ENCODE results near the gene CRYBG3. TPM values are rescaled to one million over a fixed set of nuclear protein-coding genes. Genes with fewer than 3 reads are reported as not detected.

CRYBG3 gene
- total RNA-seq, 6 experiments from 2014 or later, result 10.7 to 14.1 (median 12.8) TPM

DNA sequence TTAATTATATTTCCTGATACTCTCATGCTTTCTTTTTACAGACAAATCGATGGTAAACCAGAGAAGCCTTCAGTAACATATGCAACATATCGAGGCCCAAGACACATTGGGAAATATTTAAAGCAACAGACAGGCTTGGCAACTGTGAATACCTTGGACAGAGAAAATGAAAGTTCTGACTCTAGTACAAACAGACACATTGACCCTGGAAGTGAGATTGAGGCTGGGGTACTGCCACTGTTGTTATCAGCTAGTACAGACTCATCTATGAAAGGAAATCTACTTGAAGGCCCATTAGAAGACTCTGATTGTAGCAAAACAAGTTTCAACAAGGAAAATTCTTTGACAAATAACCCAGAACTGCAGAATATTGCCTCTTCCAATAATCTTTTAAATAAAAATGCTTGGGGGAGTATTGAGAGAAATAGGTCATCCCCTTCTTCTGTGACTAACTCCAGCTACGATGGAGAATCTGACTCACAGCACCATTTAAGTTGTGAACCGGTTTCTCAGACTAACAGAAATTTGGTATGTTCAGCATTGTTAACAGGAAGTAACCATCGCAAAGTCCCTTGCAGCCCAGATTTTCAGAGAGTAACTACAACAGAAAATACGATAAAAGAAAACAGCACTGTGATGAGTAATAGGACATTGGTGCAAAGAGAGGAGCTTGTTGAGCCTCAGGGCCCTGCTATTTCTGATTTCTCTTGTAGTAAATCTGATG is 50.2 kb downstream of the CRYBG3 start:
- Mint-ChIP-seq H3K36me3 (ENCODE audit: low read depth) (peaks cover 15% of the 10 kb centered on the region; the same call in 1 of the 2 replicates), H3K4me1 (ENCODE audit: low read depth) (peaks cover 29% of the 10 kb centered on the region)
- TF ChIP-seq, protein P1, sequence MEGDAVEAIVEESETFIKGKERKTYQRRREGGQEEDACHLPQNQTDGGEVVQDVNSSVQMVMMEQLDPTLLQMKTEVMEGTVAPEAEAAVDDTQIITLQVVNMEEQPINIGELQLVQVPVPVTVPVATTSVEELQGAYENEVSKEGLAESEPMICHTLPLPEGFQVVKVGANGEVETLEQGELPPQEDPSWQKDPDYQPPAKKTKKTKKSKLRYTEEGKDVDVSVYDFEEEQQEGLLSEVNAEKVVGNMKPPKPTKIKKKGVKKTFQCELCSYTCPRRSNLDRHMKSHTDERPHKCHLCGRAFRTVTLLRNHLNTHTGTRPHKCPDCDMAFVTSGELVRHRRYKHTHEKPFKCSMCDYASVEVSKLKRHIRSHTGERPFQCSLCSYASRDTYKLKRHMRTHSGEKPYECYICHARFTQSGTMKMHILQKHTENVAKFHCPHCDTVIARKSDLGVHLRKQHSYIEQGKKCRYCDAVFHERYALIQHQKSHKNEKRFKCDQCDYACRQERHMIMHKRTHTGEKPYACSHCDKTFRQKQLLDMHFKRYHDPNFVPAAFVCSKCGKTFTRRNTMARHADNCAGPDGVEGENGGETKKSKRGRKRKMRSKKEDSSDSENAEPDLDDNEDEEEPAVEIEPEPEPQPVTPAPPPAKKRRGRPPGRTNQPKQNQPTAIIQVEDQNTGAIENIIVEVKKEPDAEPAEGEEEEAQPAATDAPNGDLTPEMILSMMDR (IDR thresholded peaks at IDR 0.05), result no peak

DNA sequence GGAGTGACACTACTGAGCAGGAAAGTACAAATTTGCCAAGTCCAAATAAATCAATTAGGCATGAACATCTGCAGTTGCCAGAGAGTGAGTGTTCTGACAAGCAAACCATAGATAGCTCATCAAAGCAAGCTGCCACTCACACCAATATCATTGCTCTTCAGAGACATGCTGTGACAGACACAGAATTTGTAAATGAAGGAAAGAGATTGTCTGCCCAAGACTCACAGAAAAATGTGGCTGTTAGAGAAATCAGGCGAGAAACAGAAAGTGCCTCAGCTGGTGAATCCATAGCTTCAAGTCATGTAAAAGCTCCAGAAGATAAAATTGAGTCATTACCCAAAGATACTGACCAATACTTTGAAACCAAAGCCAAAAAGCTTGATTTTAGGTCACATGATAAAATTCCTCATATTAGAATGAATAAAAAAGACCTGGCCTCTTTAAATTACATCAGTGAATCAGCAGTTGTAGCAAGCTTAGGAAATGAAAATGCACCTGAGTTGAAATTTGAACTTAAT is 50.8 kb downstream of the CRYBG3 start:
- TF ChIP-seq, protein P1 (IDR thresholded peaks at IDR 0.05), result no peak
- peak; percentile 43 for DNase-seq
- peak overlapping the region; percentile 71 for H3K4me3 Mint-ChIP-seq
- peaks cover 2% of the 10 kb centered on the region; the same call in 1 of the 2 replicates for H3K27me3 Mint-ChIP-seq (ENCODE audit: insufficient read depth)
- peaks cover 15% of the 10 kb centered on the region; the same call in 1 of the 2 replicates for H3K36me3 Mint-ChIP-seq (ENCODE audit: low read depth)
- peaks cover 29% of the 10 kb centered on the region for H3K4me1 Mint-ChIP-seq (ENCODE audit: low read depth)
- H3K9me3 Mint-ChIP-seq, result no peaks in the 10 kb centered on the region
- peak overlapping the region; percentile 96 for H3K27ac Mint-ChIP-seq

More for the DNA sequence above, 50.2 kb downstream of the CRYBG3 start:
- no peaks in the 10 kb centered on the region for H3K9me3 Mint-ChIP-seq
- no peaks in the 10 kb centered on the region for H3K27me3 Mint-ChIP-seq (ENCODE audit: insufficient read depth)
- H3K4me3 Mint-ChIP-seq, result peak overlapping the region; percentile 71
- peak; percentile 98 for DNase-seq
- H3K27ac Mint-ChIP-seq, result peak overlapping the region; percentile 96

DNA sequence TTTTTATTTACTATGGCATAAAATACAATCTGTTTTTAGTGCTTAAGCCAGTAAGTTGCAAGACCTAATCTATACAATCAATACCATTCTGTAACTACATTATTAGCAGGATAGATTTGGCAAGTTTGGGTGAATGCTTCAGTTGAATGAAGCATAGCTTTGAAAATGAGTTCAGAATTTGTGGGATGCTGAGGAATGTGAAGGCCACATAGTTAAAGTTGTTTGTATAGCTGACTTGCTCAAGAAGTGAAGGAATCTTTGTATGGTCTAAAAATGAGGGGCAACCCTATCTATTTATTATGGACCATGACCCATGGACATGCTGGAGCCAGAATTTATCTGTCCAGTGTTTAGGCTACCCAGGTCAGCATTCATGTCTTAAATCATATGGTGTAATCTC is 58.5 kb downstream of the CRYBG3 start:
- Mint-ChIP-seq H3K9me3 (no peaks in the 10 kb centered on the region), H3K4me3 (no peak overlapping the region), H3K4me1 (ENCODE audit: low read depth) (peaks cover 23% of the 10 kb centered on the region), H3K27me3 (ENCODE audit: insufficient read depth) (peaks cover 2% of the 10 kb centered on the region; the same call in 1 of the 2 replicates), H3K36me3 (ENCODE audit: low read depth) (peaks cover 11% of the 10 kb centered on the region; the same call in 1 of the 2 replicates), H3K27ac (no peak overlapping the region)
- DNase-seq, result peak; percentile 13
- TF ChIP-seq, protein P1 (IDR thresholded peaks at IDR 0.05), result no peak

DNA sequence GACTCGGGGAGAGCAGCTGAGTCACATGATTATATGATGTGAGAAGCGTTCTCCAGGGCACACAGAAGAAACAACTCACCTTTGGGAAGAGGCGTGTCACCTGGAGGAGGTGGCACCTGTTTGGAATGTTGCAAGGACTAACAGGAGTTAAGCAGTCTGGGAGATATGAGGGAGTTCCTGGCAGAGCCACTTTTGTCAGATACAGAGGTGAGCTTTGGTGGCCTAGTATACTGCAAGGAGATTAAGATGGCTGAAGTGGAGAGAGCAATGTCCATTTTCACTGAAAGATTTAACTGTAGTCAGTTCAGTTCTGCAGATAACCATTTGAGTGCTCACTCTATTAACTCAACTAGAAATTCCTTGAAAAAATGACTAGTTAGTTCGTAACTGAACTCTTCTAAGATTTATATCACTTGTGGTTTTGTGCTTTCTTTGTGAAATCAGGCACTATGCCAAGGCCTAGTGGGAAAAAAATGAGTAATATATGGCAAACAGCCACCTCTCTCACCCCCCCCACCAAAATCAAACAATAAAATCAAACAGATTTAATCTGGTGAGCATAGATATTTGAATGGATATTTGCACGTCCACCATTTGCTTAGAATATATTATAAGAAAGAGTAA is 61.3 kb downstream of the CRYBG3 start:
- DNase-seq, result peak; percentile 60
- H3K27ac Mint-ChIP-seq, result no peak overlapping the region; the same call in 1 of the 2 replicates
- no peak overlapping the region for H3K4me3 Mint-ChIP-seq
- H3K9me3 Mint-ChIP-seq, result no peaks in the 10 kb centered on the region
- H3K4me1 Mint-ChIP-seq (ENCODE audit: low read depth), result peaks cover 23% of the 10 kb centered on the region
- peaks cover 12% of the 10 kb centered on the region for H3K36me3 Mint-ChIP-seq (ENCODE audit: low read depth)
- TF ChIP-seq, protein P1 (IDR thresholded peaks at IDR 0.05), result no peak
- H3K27me3 Mint-ChIP-seq (ENCODE audit: insufficient read depth), result no peaks in the 10 kb centered on the region

DNA sequence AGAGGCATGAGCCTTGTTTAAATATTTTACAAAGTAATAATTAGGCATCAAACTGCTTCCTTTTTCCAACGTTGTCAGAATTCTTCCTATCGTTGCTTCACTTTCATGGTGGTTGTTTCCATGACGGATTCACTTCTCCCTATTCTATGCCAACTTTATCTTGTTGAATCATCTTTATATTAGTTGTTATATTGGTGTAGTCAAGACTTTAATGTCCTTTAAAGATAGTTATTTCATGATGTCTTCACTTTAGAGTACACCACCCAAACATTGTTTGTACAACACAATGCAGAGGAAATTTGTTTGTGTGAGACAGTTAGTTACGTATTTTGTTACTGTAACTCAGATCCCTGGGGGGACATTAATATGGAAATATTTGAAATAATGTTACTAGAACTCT is 61.9 kb downstream of the CRYBG3 start:
- Mint-ChIP-seq H3K27ac (no peak overlapping the region), H3K36me3 (ENCODE audit: low read depth) (peaks cover 12% of the 10 kb centered on the region), H3K4me3 (no peak overlapping the region), H3K4me1 (ENCODE audit: low read depth) (peaks cover 23% of the 10 kb centered on the region), H3K9me3 (no peaks in the 10 kb centered on the region), H3K27me3 (ENCODE audit: insufficient read depth) (no peaks in the 10 kb centered on the region)
- TF ChIP-seq, protein P1 (IDR thresholded peaks at IDR 0.05), result no peak
- no peak for DNase-seq

Measured in HFFc6 (cell line).